Osteocyte (in vitro differentiated cells): ENCODE measurements around the gene SLC52A3. TPM values are rescaled to one million over a fixed set of nuclear protein-coding genes. Genes with fewer than 3 reads are reported as not detected.

Source experiments
- DNase-seq: peaks from one replicate; pipeline ENCODE4 v3.0.0; 2021; ENCODE audit warnings: mixed read lengths; ENCODE audit not compliant: unreplicated experiment; ENCODE audit errors: extremely low spot score
- H3K27ac Mint-ChIP-seq: one replicate; pipeline ENCODE4 v1.8.0; 2021; ENCODE audit warnings: mild to moderate bottlenecking, mixed read lengths; ENCODE audit not compliant: unreplicated experiment
- H3K27me3 Mint-ChIP-seq: one replicate; pipeline ENCODE4 v1.8.0; 2021; ENCODE audit warnings: mixed read lengths; ENCODE audit not compliant: unreplicated experiment
- H3K36me3 Mint-ChIP-seq: one replicate; pipeline ENCODE4 v1.8.0; 2021; ENCODE audit warnings: mixed read lengths; ENCODE audit not compliant: unreplicated experiment
- H3K4me1 Mint-ChIP-seq: one replicate; pipeline ENCODE4 v1.8.0; 2021; ENCODE audit warnings: mixed read lengths; ENCODE audit not compliant: unreplicated experiment
- H3K4me3 Mint-ChIP-seq: one replicate; pipeline ENCODE4 v1.8.0; 2021; ENCODE audit warnings: mild to moderate bottlenecking, moderate library complexity, mixed read lengths; ENCODE audit not compliant: unreplicated experiment
- H3K9me3 Mint-ChIP-seq: one replicate; pipeline ENCODE4 v1.8.0; 2021; ENCODE audit warnings: mixed read lengths; ENCODE audit not compliant: unreplicated experiment
- total RNA-seq: library from RNA; stranded (reverse); gene quantifications from 2 replicates; pipeline ENCODE4 v1.2.1, GENCODE V29; 2021
- TF ChIP-seq, protein P1 (sequence below): fragments of 200-600 bp; sonication (generic); IDR thresholded peaks from 2 replicates; pipeline ENCODE4 v1.5.0; 2021; ENCODE audit warnings: antibody characterized with exemption, mild to moderate bottlenecking, moderate library complexity

SLC52A3 gene
- total RNA-seq, 1 donor from 2014 or later, result not detected

DNA sequence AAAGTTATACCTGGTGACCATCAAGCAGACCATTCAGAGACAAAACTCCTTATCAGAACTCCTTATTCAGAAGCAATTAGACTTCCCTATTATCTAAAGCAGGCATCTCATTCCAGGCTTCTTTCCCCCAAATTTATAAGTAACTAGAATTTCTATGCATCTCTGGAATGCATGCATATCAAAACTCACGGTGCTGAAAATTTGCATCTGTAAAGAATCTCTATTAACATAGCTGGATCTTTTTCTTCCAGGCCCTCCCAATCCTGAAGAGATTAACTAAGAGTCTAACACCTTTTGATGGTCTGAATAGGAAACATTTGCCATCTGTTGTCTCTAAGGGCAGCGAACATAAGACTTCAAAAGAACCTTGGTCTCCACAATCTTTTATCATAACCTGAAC lies 22.8 kb upstream of the SLC52A3 start:
- Mint-ChIP-seq H3K27ac (no peak overlapping the region), H3K4me1 (no peaks in the 10 kb centered on the region), H3K36me3 (no peaks in the 10 kb centered on the region), H3K9me3 (peaks cover 5% of the 10 kb centered on the region), H3K27me3 (peaks cover 2% of the 10 kb centered on the region), H3K4me3 (no peak overlapping the region)
- no peak for DNase-seq
- TF ChIP-seq, protein P1, sequence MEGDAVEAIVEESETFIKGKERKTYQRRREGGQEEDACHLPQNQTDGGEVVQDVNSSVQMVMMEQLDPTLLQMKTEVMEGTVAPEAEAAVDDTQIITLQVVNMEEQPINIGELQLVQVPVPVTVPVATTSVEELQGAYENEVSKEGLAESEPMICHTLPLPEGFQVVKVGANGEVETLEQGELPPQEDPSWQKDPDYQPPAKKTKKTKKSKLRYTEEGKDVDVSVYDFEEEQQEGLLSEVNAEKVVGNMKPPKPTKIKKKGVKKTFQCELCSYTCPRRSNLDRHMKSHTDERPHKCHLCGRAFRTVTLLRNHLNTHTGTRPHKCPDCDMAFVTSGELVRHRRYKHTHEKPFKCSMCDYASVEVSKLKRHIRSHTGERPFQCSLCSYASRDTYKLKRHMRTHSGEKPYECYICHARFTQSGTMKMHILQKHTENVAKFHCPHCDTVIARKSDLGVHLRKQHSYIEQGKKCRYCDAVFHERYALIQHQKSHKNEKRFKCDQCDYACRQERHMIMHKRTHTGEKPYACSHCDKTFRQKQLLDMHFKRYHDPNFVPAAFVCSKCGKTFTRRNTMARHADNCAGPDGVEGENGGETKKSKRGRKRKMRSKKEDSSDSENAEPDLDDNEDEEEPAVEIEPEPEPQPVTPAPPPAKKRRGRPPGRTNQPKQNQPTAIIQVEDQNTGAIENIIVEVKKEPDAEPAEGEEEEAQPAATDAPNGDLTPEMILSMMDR, result no peak

DNA sequence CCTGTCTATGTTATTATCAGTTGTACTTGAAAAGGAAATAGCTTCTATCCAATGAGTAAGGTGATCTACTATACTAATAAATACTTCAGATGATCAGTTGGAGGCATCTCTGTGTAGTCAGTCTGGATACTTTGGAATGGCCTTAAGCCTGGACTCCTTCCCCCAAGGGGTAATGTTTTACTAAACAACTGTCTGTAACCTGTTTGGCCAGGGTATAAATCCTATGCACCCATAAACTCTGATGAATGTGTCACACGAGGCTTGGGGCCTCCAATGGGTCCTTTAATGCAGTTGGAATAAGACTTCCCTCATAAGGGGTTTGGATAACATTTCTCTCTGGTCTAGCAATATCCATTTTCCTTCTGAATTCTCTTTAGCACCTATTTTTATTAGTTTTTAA lies 19.5 kb upstream of the SLC52A3 start:
- no peak for DNase-seq
- TF ChIP-seq, protein P1, result no peak
- no peak overlapping the region for H3K4me3 Mint-ChIP-seq
- no peaks in the 10 kb centered on the region for H3K4me1 Mint-ChIP-seq
- H3K36me3 Mint-ChIP-seq, result no peaks in the 10 kb centered on the region
- peaks cover 2% of the 10 kb centered on the region for H3K27me3 Mint-ChIP-seq
- H3K9me3 Mint-ChIP-seq, result peaks cover 19% of the 10 kb centered on the region
- no peak overlapping the region for H3K27ac Mint-ChIP-seq

DNA sequence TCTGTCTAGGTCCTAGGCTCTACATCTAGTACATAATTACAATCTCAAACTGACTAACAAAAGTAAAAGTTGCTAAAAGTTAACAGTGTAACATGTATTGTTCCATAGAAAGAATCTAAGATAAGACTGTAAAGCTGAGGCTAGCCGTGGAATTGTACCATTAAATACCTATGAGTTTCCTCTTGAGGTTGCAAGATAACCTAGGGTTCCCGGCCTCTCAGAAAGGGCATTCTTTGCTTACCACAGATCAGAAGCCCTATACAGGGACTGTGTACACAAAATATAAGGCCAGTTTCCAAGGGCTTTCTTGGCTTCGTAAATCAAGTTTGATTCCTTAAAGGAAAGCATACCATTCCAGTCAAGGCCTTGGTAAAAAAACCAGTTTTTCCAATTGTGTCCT lies 11.5 kb upstream of the SLC52A3 start:
- Mint-ChIP-seq H3K4me3 (no peak overlapping the region), H3K27ac (no peak overlapping the region), H3K36me3 (no peaks in the 10 kb centered on the region), H3K9me3 (peaks cover 14% of the 10 kb centered on the region), H3K4me1 (no peaks in the 10 kb centered on the region), H3K27me3 (no peaks in the 10 kb centered on the region)
- no peak for DNase-seq
- TF ChIP-seq, protein P1, result no peak

DNA sequence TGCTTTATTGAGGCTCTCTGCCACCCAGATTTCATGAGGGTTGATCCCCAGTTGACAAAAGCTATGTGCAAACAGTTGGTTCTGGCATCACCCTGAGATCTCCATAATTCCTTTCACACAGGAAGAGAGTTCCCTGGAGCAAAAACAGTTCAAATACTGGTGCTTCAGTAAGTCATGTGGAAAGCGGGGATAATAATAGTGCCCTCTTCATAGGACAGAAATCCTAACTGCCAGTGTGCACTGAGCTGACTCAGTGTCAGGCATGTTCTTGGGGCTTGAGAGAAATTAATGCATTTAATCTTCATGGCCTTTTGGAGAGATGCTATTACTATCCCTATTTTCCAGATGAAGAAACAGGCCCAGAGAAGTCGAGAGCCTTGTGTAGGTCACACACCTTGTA lies 7.9 kb upstream of the SLC52A3 start:
- TF ChIP-seq, protein P1, result no peak
- Mint-ChIP-seq H3K27ac (no peak overlapping the region), H3K4me1 (no peaks in the 10 kb centered on the region), H3K4me3 (no peak overlapping the region), H3K9me3 (no peaks in the 10 kb centered on the region), H3K36me3 (no peaks in the 10 kb centered on the region), H3K27me3 (no peaks in the 10 kb centered on the region)
- no peak for DNase-seq

DNA sequence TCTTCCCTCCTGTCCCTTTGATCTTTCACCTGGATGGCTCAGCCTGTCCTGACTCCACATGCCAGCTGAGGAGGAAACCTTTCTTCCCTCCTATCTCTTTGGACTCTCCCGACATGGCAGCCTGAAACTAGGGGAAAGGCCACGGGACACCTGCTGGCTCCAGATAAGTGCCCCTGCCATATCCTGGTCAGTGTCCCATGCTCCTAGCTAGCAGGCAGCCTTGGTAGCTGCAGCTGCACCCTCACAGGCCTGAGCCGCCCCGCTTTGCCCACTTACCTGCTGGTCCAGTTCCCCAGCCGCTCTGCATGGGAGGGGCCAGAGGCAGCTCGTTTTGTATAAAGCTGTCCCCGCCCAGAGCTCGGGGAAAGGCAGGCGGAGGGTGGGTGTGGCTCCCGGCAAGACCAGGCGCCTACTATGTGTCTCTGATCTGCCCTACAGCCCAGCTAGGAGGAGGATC lies 7.4 kb upstream of the SLC52A3 start:
- no peak overlapping the region for H3K4me3 Mint-ChIP-seq
- DNase-seq, result no peak
- no peaks in the 10 kb centered on the region for H3K27me3 Mint-ChIP-seq
- no peaks in the 10 kb centered on the region for H3K36me3 Mint-ChIP-seq
- H3K4me1 Mint-ChIP-seq, result no peaks in the 10 kb centered on the region
- no peak overlapping the region for H3K27ac Mint-ChIP-seq
- TF ChIP-seq, protein P1, result no peak
- H3K9me3 Mint-ChIP-seq, result no peaks in the 10 kb centered on the region
